Mucosa of rectum (tissue), 2 donors: ENCODE data around the gene SORL1.
"Not testable (repeated sequence)": the region's sequence is repeated elsewhere in the genome, so short reads cannot be mapped to it uniquely, and the experiment has no call there.

Source experiments
- H3K27ac ChIP-seq, 2 donors: one replicate each; pipeline ENCODE4 v1.7.0; 2013; ENCODE audit warnings: inconsistent platforms in 2 of 2, low read depth in 2 of 2, low read length in 2 of 2
- H3K27me3 ChIP-seq, 2 donors: one replicate each; pipeline ENCODE4 v1.7.0; 2013; ENCODE audit warnings: low read length in 2 of 2; ENCODE audit not compliant: control insufficient read depth in 2 of 2, insufficient read depth in 2 of 2
- H3K36me3 ChIP-seq, 2 donors: one replicate each; pipeline ENCODE4 v1.7.0; 2013; ENCODE audit warnings: low read length in 2 of 2; ENCODE audit not compliant: control insufficient read depth in 2 of 2, insufficient read depth in 2 of 2
- H3K4me1 ChIP-seq, 2 donors: one replicate each; pipeline ENCODE4 v1.7.0; 2013; ENCODE audit warnings: low read length in 2 of 2, mild to moderate bottlenecking in 1 of 2; ENCODE audit not compliant: control insufficient read depth in 2 of 2, insufficient read depth in 2 of 2
- H3K4me3 ChIP-seq, 2 donors: one replicate each; pipeline ENCODE4 v1.7.0; 2013; ENCODE audit warnings: low read length in 2 of 2
- H3K9ac ChIP-seq, 2 donors: one replicate each; pipeline ENCODE4 v1.7.0; 2013; ENCODE audit warnings: low read length in 2 of 2, low read depth in 1 of 2, mild to moderate bottlenecking in 1 of 2
- H3K9me3 ChIP-seq, 2 donors: one replicate each; pipeline ENCODE4 v1.7.0; 2013; ENCODE audit warnings: low read length in 2 of 2; ENCODE audit not compliant: control insufficient read depth in 2 of 2
- donor health status: healthy.
- donor health status: Normal muscosa, but diverticular disease.

The SORL1 gene

GRCh38 chr11:121473064-121473777, 21.1 kb downstream of the SORL1 start:
- Histone ChIP-seq H3K27me3 (no peaks in the 10 kb centered on the region), H3K4me1 (peaks cover 0 to 5% of the 10 kb centered on the region in 2 donors), H3K4me3 (no peak overlapping the region), H3K36me3 (peaks cover 19 to 27% of the 10 kb centered on the region in 2 donors), H3K27ac (no peak overlapping the region), H3K9me3 (no peaks in the 10 kb centered on the region), H3K9ac (no peak overlapping the region)

- Histone ChIP-seq H3K27me3 (no peaks in the 10 kb centered on the region), H3K9me3 (no peaks in the 10 kb centered on the region), H3K4me1 (peaks cover 0 to 3% of the 10 kb centered on the region in 2 donors), H3K27ac (no peak overlapping the region), H3K9ac (no peak overlapping the region), H3K36me3 (peaks cover 25 to 40% of the 10 kb centered on the region in 2 donors), H3K4me3 (no peak overlapping the region)
Observed at GRCh38 chr11:121474680-121475079, 22.6 kb downstream of the SORL1 start.

GRCh38 chr11:121476379-121477032, 24.4 kb downstream of the SORL1 start:
- H3K36me3 ChIP-seq = peaks cover 16 to 26% of the 10 kb centered on the region in 2 donors
- no peaks in the 10 kb centered on the region for H3K9me3 ChIP-seq
- peaks cover 0 to 3% of the 10 kb centered on the region in 2 donors for H3K4me1 ChIP-seq
- no peaks in the 10 kb centered on the region for H3K27me3 ChIP-seq
- H3K4me3 ChIP-seq = no peak overlapping the region
- no peak overlapping the region for H3K9ac ChIP-seq
- peak overlapping the region; percentile 38 to 43 for H3K27ac ChIP-seq

- Histone ChIP-seq H3K9me3 (no peaks in the 10 kb centered on the region), H3K4me1 (peaks cover 3 to 5% of the 10 kb centered on the region in 2 donors), H3K9ac (no peak overlapping the region), H3K4me3 (no peak overlapping the region), H3K27me3 (no peaks in the 10 kb centered on the region), H3K27ac (no peak overlapping the region), H3K36me3 (peaks cover 13 to 26% of the 10 kb centered on the region in 2 donors)
Observed at GRCh38 chr11:121478226-121478894, 26.2 kb downstream of the SORL1 start.

- Histone ChIP-seq H3K4me1 (peaks cover 3 to 8% of the 10 kb centered on the region in 2 donors), H3K27ac (no peak overlapping the region), H3K9me3 (no peaks in the 10 kb centered on the region), H3K36me3 (peaks cover 16 to 29% of the 10 kb centered on the region in 2 donors), H3K27me3 (no peaks in the 10 kb centered on the region), H3K9ac (no peak overlapping the region), H3K4me3 (no peak overlapping the region)
Observed at GRCh38 chr11:121478895-121479697, 27.0 kb downstream of the SORL1 start.

- Histone ChIP-seq H3K4me1 (peaks cover 3 to 8% of the 10 kb centered on the region in 2 donors), H3K27me3 (no peaks in the 10 kb centered on the region)
Observed at GRCh38 chr11:121479698-121480238, 27.7 kb downstream of the SORL1 start.

GRCh38 chr11:121481484-121482230, 29.5 kb downstream of the SORL1 start:
- H3K27ac ChIP-seq, H3K4me1 ChIP-seq, H3K9me3 ChIP-seq, H3K9ac ChIP-seq, H3K4me3 ChIP-seq, H3K27me3 ChIP-seq: not testable (repeated sequence)
- peaks cover 21 to 28% of the 10 kb centered on the region in 2 donors for H3K36me3 ChIP-seq

More at GRCh38 chr11:121479698-121480238, 27.7 kb downstream of the SORL1 start:
- no peak overlapping the region for H3K4me3 ChIP-seq
- H3K9ac ChIP-seq = no peak overlapping the region
- no peak overlapping the region for H3K27ac ChIP-seq
- H3K9me3 ChIP-seq = no peaks in the 10 kb centered on the region
- H3K36me3 ChIP-seq = peaks cover 17 to 27% of the 10 kb centered on the region in 2 donors

GRCh38 chr11:121482231-121483129, 30.4 kb downstream of the SORL1 start:
- Histone ChIP-seq H3K4me3 (peak overlapping the region in 1 of 2 donors; percentile 29), H3K9ac (no peak overlapping the region), H3K4me1 (peaks cover 0 to 8% of the 10 kb centered on the region in 2 donors), H3K36me3 (peaks cover 19 to 26% of the 10 kb centered on the region in 2 donors), H3K27me3 (no peaks in the 10 kb centered on the region), H3K27ac (peak overlapping the region in 1 of 2 donors; percentile 58), H3K9me3 (no peaks in the 10 kb centered on the region)
